ENCODE results near the gene KRT78. TPM values are rescaled to one million over a fixed set of nuclear protein-coding genes. Genes with fewer than 3 reads are reported as not detected.

KRT78 gene
- total RNA-seq, 2 donors from 2014 or later: not detected

- H3K27ac Mint-ChIP-seq: no peak overlapping the region
- H3K27me3 Mint-ChIP-seq (ENCODE audit: insufficient read depth): peaks cover 4% of the 10 kb centered on the region
- Histone ChIP-seq H3K4me1 (ENCODE audit: control insufficient read depth, insufficient read depth, low read length) (peaks cover 7% of the 10 kb centered on the region), H3K4me3 (ENCODE audit: low read length) (no peak overlapping the region), H3K9ac (ENCODE audit: extremely low read depth, low read length, poor library complexity, severe bottlenecking) (no peak overlapping the region), H3K36me3 (ENCODE audit: control insufficient read depth, insufficient read depth, low read length) (no peaks in the 10 kb centered on the region), H3K9me3 (ENCODE audit: control insufficient read depth, low read length) (no peaks in the 10 kb centered on the region), H3K27me3 (ENCODE audit: control insufficient read depth, insufficient read depth, low read length, poor library complexity, severe bottlenecking) (no peaks in the 10 kb centered on the region), H3K27ac (ENCODE audit: low read depth, low read length) (no peak overlapping the region)
- TF ChIP-seq CTCF (conservative IDR thresholded peaks at IDR 0.05): no peak
- H3K9me3 Mint-ChIP-seq: no peaks in the 10 kb centered on the region
- H3K36me3 Mint-ChIP-seq (ENCODE audit: low read depth): no peaks in the 10 kb centered on the region
- H3K4me1 Mint-ChIP-seq: peaks cover 11% of the 10 kb centered on the region
- WGBS, 2 experiments (ENCODE audit: insufficient coverage in 1 of 2, insufficient read length in 1 of 2): 90 to 93% methylated on average over 3 to 8 of the region's 8 CpGs
- no peak overlapping the region for H3K4me3 Mint-ChIP-seq
- no peak for DNase-seq
Observed at GRCh38 chr12:52817003-52817698, 31.6 kb downstream of the KRT78 start.

- no peak overlapping the region for H3K27ac Mint-ChIP-seq
- TF ChIP-seq CTCF (conservative IDR thresholded peaks at IDR 0.05): no peak
- WGBS, 2 experiments (ENCODE audit: insufficient coverage in 1 of 2, insufficient read length in 1 of 2): 91 to 94% methylated on average over 3 to 8 of the region's 9 CpGs
Observed at GRCh38 chr12:52815676-52816588, 32.9 kb downstream of the KRT78 start.

GRCh38 chr12:52815161-52815560, 33.6 kb downstream of the KRT78 start:
- H3K27me3 ChIP-seq (ENCODE audit: control insufficient read depth, insufficient read depth, low read length, poor library complexity, severe bottlenecking): no peaks in the 10 kb centered on the region
- Mint-ChIP-seq H3K36me3 (ENCODE audit: low read depth) (no peaks in the 10 kb centered on the region), H3K27me3 (ENCODE audit: insufficient read depth) (peaks cover 2% of the 10 kb centered on the region), H3K4me1 (peaks cover 11% of the 10 kb centered on the region), H3K9me3 (no peaks in the 10 kb centered on the region), H3K4me3 (no peak overlapping the region), H3K27ac (no peak overlapping the region)
- no peaks in the 10 kb centered on the region for H3K9me3 ChIP-seq (ENCODE audit: control insufficient read depth, low read length)
- no peak for TF ChIP-seq CTCF (conservative IDR thresholded peaks at IDR 0.05)
- no peak overlapping the region for H3K4me3 ChIP-seq (ENCODE audit: low read length)
- no peak overlapping the region for H3K9ac ChIP-seq (ENCODE audit: extremely low read depth, low read length, poor library complexity, severe bottlenecking)
- peaks cover 7% of the 10 kb centered on the region for H3K4me1 ChIP-seq (ENCODE audit: control insufficient read depth, insufficient read depth, low read length)
- no peak for DNase-seq
- 85 to 100% methylated on average over 2 to 3 of the region's 4 CpGs for WGBS, 2 experiments (ENCODE audit: insufficient coverage in 1 of 2, insufficient read length in 1 of 2)
- H3K36me3 ChIP-seq (ENCODE audit: control insufficient read depth, insufficient read depth, low read length): no peaks in the 10 kb centered on the region
- no peak overlapping the region for H3K27ac ChIP-seq (ENCODE audit: low read depth, low read length)

More at GRCh38 chr12:52815676-52816588, 32.9 kb downstream of the KRT78 start:
- Mint-ChIP-seq H3K4me3 (no peak overlapping the region), H3K9me3 (no peaks in the 10 kb centered on the region), H3K4me1 (peaks cover 11% of the 10 kb centered on the region), H3K27me3 (ENCODE audit: insufficient read depth) (peaks cover 2% of the 10 kb centered on the region), H3K36me3 (ENCODE audit: low read depth) (no peaks in the 10 kb centered on the region)
- Histone ChIP-seq H3K36me3 (ENCODE audit: control insufficient read depth, insufficient read depth, low read length) (no peaks in the 10 kb centered on the region), H3K27me3 (ENCODE audit: control insufficient read depth, insufficient read depth, low read length, poor library complexity, severe bottlenecking) (no peaks in the 10 kb centered on the region), H3K27ac (ENCODE audit: low read depth, low read length) (no peak overlapping the region), H3K4me3 (ENCODE audit: low read length) (no peak overlapping the region), H3K9me3 (ENCODE audit: control insufficient read depth, low read length) (no peaks in the 10 kb centered on the region), H3K4me1 (ENCODE audit: control insufficient read depth, insufficient read depth, low read length) (peaks cover 7% of the 10 kb centered on the region), H3K9ac (ENCODE audit: extremely low read depth, low read length, poor library complexity, severe bottlenecking) (no peak overlapping the region)
- no peak for DNase-seq

All from endodermal cell (in vitro differentiated cells).